HepG2 (cell line): ENCODE data around the gene PAQR5. TPM values are rescaled to one million over a fixed set of nuclear protein-coding genes. Genes with fewer than 3 reads are reported as not detected.

Experiments used
- ARID2 ChIP-seq: sonication (generic); formaldehyde crosslinking; IDR thresholded peaks from 2 replicates; pipeline ENCODE4 v1.8.1; 2022; ENCODE audit warnings: mild to moderate bottlenecking, missing genetic modification reagents, borderline replicate concordance
- CREM ChIP-seq, 2 experiments: sonication (generic) in 1 of 2; formaldehyde crosslinking in 1 of 2; IDR thresholded peaks; 2 replicates each; pipeline versions ENCODE4 v1.4.0 to v1.6.1; 2016 to 2020; ENCODE audit warnings: antibody characterized with exemption in 1 of 2, mild to moderate bottlenecking in 1 of 2, missing genetic modification reagents in 1 of 2
- FIP1L1 ChIP-seq: fragments of 200-400 bp; formaldehyde crosslinking; IDR thresholded peaks from 2 replicates; pipeline ENCODE4 v1.6.1; 2018; ENCODE audit warnings: low read depth, mild to moderate bottlenecking, low read length, moderate library complexity, borderline replicate concordance; ENCODE audit not compliant: insufficient read depth
- IKZF5 ChIP-seq: IDR thresholded peaks from 2 replicates; pipeline ENCODE4 v1.6.1; 2018; ENCODE audit warnings: missing genetic modification reagents, mild to moderate bottlenecking, missing compliant biosample characterization
- JUNB ChIP-seq: sonication (generic); formaldehyde crosslinking; IDR thresholded peaks from 2 replicates; pipeline ENCODE4 v1.8.0; 2022; ENCODE audit warnings: missing genetic modification reagents, mild to moderate bottlenecking, borderline replicate concordance
- KAT7 ChIP-seq: IDR thresholded peaks from 2 replicates; pipeline ENCODE4 v1.6.1; 2018; ENCODE audit warnings: borderline replicate concordance, missing compliant biosample characterization
- MEF2D ChIP-seq: sonication (generic); formaldehyde crosslinking; IDR thresholded peaks from 2 replicates; pipeline ENCODE4 v1.5.1; 2020; ENCODE audit warnings: mild to moderate bottlenecking, missing genetic modification reagents
- PCBP1 ChIP-seq: fragments of 200-400 bp; formaldehyde crosslinking; IDR thresholded peaks from 2 replicates; pipeline ENCODE4 v1.6.1; 2017; ENCODE audit warnings: mild to moderate bottlenecking, low read depth, low read length, borderline replicate concordance
- PHB2 ChIP-seq: fragments of 450-650 bp; IDR thresholded peaks from 2 replicates; pipeline ENCODE4 v1.6.1; 2018; ENCODE audit not compliant: partially characterized antibody
- SALL2 ChIP-seq: sonication (generic); formaldehyde crosslinking; IDR thresholded peaks from 2 replicates; pipeline ENCODE4 v1.8.1; 2023; ENCODE audit warnings: mild to moderate bottlenecking, missing genetic modification reagents, inconsistent platforms
- SOX6 ChIP-seq, 2 experiments: fragments of 450-650 bp in 1 of 2; sonication (generic) in 1 of 2; formaldehyde crosslinking in 1 of 2; IDR thresholded peaks; 2 replicates each; pipeline versions ENCODE4 v1.4.0 to v1.6.1; 2017 to 2020; ENCODE audit warnings: antibody characterized with exemption in 1 of 2, mild to moderate bottlenecking in 1 of 2, missing genetic modification reagents in 1 of 2
- TOE1 ChIP-seq: sonication (generic); formaldehyde crosslinking; IDR thresholded peaks from 2 replicates; pipeline ENCODE4 v1.4.0; 2020; ENCODE audit warnings: mild to moderate bottlenecking, missing genetic modification reagents
- ZNF12 ChIP-seq: sonication (generic); formaldehyde crosslinking; IDR thresholded peaks from 2 replicates; pipeline ENCODE4 v1.5.0; 2020; ENCODE audit warnings: missing genetic modification reagents
- ZNF557 ChIP-seq: sonication (generic); formaldehyde crosslinking; IDR thresholded peaks from 2 replicates; pipeline ENCODE4 v1.4.0; 2020; ENCODE audit warnings: missing genetic modification reagents
- ZNF737 ChIP-seq: sonication (generic); formaldehyde crosslinking; IDR thresholded peaks from 2 replicates; pipeline ENCODE4 v1.5.0; 2020; ENCODE audit warnings: missing genetic modification reagents, mild to moderate bottlenecking, borderline replicate concordance
- ZNF772 ChIP-seq: sonication (generic); formaldehyde crosslinking; IDR thresholded peaks from 2 replicates; pipeline ENCODE4 v1.5.0; 2020; ENCODE audit warnings: mild to moderate bottlenecking, missing genetic modification reagents
- ZSCAN25 ChIP-seq: sonication (generic); formaldehyde crosslinking; IDR thresholded peaks from 2 replicates; pipeline ENCODE4 v1.8.0; 2022; ENCODE audit warnings: mild to moderate bottlenecking, missing genetic modification reagents
- polyA plus RNA-seq, 8 experiments: library from polyadenylated mRNA; depleted of rRNA in 3 of 8; stranded (reverse) in 7 of 8; unstranded in 1 of 8; fragments of >200 nt; fragmentation: Illumina TruSeq in 4 of 8; extraction: Trizol in 4 of 8; gene quantifications; 2 replicates each; pipeline versions ENCODE4 v1.2.1 to v1.2.3, GENCODE V29; 2011 to 2016; ENCODE audit warnings: low read depth in 4 of 8, missing spikeins in 1 of 8, mixed read lengths in 1 of 8; ENCODE audit not compliant: insufficient read depth in 1 of 8
- total RNA-seq, 5 experiments: library from RNA; depleted of rRNA; stranded (reverse); fragments of >200 nt; fragmentation: Illumina TruSeq; extraction: Trizol; gene quantifications; 2 replicates each; pipeline ENCODE4 v1.2.3, GENCODE V29; 2016; ENCODE audit warnings: low read depth in 1 of 5
- TF ChIP-seq, protein P1 (sequence below): sonication (generic); formaldehyde crosslinking; IDR thresholded peaks from 2 replicates; pipeline ENCODE4 v1.9.0; 2022; ENCODE audit warnings: missing genetic modification reagents, mild to moderate bottlenecking, borderline replicate concordance
- TF ChIP-seq, protein P2 (sequence below): IDR thresholded peaks from 2 replicates; pipeline ENCODE4 v1.6.1; 2016; ENCODE audit warnings: low read depth
- TF ChIP-seq, protein P3 (sequence below): sonication (generic); formaldehyde crosslinking; IDR thresholded peaks from 2 replicates; pipeline ENCODE4 v1.4.0; 2020; ENCODE audit warnings: missing genetic modification reagents, borderline replicate concordance

PAQR5 gene
- total and polyA plus RNA-seq, 2 of the 13 experiments (the other 11 are each of a cell fraction or from before 2014, with no cell fraction given), result 0.53 to 1.3 TPM

DNA sequence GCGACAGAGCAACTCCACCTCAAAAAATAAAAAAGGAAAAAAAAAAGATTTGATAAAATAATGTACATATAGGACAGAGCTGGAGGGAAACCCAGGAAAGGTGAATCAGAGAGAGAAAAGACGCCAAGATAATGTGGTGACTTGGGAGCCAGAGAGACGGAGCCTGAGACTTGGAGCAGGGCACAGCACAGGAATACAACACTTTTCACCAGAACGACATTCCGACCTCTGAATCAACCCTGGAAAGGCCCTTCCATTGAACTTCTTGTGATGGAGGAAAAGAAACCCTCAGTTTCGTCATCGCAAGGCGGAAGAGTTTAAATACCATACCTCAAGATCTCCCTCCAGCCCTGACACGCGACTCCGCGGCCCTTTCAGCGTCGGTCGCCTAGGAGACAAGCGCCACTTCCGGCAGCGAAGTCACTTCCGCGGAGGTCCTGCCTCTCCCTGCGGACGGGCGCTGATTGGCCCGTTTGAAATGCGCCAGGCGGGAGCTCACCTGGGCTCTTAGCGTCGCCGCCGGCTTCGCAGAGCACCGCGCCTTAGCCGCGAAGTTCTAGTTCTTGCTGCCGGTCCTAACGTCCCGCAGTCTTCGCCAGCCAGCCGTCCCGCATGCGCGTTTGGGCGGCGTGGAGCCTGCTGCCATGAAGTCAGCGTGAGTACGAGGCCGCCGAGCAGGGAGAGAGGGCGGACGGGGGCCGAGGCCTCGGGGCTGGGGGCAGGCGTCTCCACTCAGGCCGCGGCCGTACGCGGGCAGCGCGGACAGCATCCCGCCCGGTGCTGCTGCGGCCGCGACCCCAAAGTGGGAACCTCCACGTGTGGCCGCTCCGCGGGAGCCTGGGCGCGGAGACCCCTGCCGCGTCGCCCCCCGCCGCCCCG is 115.3 kb downstream of the PAQR5 start, which contains the start of gene KIF23 (continued):
- TF ChIP-seq, protein P1, sequence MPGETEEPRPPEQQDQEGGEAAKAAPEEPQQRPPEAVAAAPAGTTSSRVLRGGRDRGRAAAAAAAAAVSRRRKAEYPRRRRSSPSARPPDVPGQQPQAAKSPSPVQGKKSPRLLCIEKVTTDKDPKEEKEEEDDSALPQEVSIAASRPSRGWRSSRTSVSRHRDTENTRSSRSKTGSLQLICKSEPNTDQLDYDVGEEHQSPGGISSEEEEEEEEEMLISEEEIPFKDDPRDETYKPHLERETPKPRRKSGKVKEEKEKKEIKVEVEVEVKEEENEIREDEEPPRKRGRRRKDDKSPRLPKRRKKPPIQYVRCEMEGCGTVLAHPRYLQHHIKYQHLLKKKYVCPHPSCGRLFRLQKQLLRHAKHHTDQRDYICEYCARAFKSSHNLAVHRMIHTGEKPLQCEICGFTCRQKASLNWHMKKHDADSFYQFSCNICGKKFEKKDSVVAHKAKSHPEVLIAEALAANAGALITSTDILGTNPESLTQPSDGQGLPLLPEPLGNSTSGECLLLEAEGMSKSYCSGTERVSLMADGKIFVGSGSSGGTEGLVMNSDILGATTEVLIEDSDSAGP (CRISPR knock-in tag), result peak; percentile 76; the same call in 1 of the 2 replicates
- TF ChIP-seq, protein P2, sequence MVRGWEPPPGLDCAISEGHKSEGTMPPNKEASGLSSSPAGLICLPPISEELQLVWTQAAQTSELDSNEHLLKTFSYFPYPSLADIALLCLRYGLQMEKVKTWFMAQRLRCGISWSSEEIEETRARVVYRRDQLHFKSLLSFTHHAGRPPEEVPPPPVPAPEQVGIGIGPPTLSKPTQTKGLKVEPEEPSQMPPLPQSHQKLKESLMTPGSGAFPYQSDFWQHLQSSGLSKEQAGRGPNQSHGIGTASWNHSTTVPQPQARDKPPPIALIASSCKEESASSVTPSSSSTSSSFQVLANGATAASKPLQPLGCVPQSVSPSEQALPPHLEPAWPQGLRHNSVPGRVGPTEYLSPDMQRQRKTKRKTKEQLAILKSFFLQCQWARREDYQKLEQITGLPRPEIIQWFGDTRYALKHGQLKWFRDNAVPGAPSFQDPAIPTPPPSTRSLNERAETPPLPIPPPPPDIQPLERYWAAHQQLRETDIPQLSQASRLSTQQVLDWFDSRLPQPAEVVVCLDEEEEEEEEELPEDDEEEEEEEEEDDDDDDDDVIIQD (CRISPR knock-in tag), result no peak
- TF ChIP-seq ZNF12 (no peak), ZNF737 (CRISPR knock-in tag) (no peak), SOX6 (IDR thresholded peaks at IDR 0.05) (no peak), SOX6 (CRISPR knock-in tag; IDR thresholded peaks at IDR 0.05) (peak; percentile 41; the same call in 1 of the 2 replicates), CREM (IDR thresholded peaks at IDR 0.05) (peak; percentile 91), CREM (CRISPR knock-in tag; IDR thresholded peaks at IDR 0.05) (no peak), SALL2 (CRISPR knock-in tag) (0 out of 2 replicates have a peak, but pooled peaks have one; percentile 55), FIP1L1 (no peak), JUNB (no peak), IKZF5 (no peak; the same call in 1 of the 2 replicates), ARID2 (CRISPR knock-in tag) (no peak), ZNF557 (CRISPR knock-in tag) (no peak), PHB2 (no peak), PCBP1 (no peak), TOE1 (CRISPR knock-in tag) (no peak), ZNF772 (peak; percentile 85; the same call in 1 of the 2 replicates), MEF2D (CRISPR knock-in tag) (no peak), KAT7 (CRISPR knock-in tag) (peak; percentile 66; the same call in 1 of the 2 replicates), ZSCAN25 (CRISPR knock-in tag) (no peak)
- TF ChIP-seq, protein P3, sequence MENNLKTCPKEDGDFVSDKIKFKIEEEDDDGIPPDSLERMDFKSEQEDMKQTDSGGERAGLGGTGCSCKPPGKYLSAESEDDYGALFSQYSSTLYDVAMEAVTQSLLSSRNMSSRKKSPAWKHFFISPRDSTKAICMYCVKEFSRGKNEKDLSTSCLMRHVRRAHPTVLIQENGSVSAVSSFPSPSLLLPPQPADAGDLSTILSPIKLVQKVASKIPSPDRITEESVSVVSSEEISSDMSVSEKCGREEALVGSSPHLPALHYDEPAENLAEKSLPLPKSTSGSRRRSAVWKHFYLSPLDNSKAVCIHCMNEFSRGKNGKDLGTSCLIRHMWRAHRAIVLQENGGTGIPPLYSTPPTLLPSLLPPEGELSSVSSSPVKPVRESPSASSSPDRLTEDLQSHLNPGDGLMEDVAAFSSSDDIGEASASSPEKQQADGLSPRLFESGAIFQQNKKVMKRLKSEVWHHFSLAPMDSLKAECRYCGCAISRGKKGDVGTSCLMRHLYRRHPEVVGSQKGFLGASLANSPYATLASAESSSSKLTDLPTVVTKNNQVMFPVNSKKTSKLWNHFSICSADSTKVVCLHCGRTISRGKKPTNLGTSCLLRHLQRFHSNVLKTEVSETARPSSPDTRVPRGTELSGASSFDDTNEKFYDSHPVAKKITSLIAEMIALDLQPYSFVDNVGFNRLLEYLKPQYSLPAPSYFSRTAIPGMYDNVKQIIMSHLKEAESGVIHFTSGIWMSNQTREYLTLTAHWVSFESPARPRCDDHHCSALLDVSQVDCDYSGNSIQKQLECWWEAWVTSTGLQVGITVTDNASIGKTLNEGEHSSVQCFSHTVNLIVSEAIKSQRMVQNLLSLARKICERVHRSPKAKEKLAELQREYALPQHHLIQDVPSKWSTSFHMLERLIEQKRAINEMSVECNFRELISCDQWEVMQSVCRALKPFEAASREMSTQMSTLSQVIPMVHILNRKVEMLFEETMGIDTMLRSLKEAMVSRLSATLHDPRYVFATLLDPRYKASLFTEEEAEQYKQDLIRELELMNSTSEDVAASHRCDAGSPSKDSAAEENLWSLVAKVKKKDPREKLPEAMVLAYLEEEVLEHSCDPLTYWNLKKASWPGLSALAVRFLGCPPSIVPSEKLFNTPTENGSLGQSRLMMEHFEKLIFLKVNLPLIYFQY, result no peak
